Hematopoietic multipotent progenitor cell treated with erythropoietin and hydrocortisone succinate and interleukin-3 and kit ligand, for 15 days (in vitro differentiated cells): ENCODE results near the gene ENDOG.

ENCODE experiments used
- DNase-seq: peaks from one replicate; pipeline ENCODE4 v3.0.0-alpha.2; 2015; ENCODE audit warnings: low spot score

ENDOG gene

GRCh38 chr9:128800061-128800460 is 18.2 kb upstream of the ENDOG start:
- no peak for DNase-seq

GRCh38 chr9:128802482-128802881 is 15.8 kb upstream of the ENDOG start:
- DNase-seq: no peak

GRCh38 chr9:128805661-128806060 is 12.6 kb upstream of the ENDOG start:
- DNase-seq: no peak

GRCh38 chr9:128807827-128808226 is 10.5 kb upstream of the ENDOG start:
- DNase-seq: no peak

- DNase-seq: no peak
Measured at GRCh38 chr9:128808543-128808942, 9.8 kb upstream of the ENDOG start.

GRCh38 chr9:128809036-128809599 is 9.2 kb upstream of the ENDOG start:
- DNase-seq: no peak

- DNase-seq: no peak
Measured at GRCh38 chr9:128809831-128810230, 8.5 kb upstream of the ENDOG start.

GRCh38 chr9:128810873-128811272 is 7.4 kb upstream of the ENDOG start:
- no peak for DNase-seq

- DNase-seq: no peak
Measured at GRCh38 chr9:128818839-128819715, 777 bp downstream of the ENDOG start.

- DNase-seq: no peak
Measured at GRCh38 chr9:128819716-128820664, 1.7 kb downstream of the ENDOG start.

GRCh38 chr9:128820665-128821583 is 2.6 kb downstream of the ENDOG start:
- no peak for DNase-seq

GRCh38 chr9:128821584-128822406 is 3.5 kb downstream of the ENDOG start:
- no peak for DNase-seq

- DNase-seq: no peak
Measured at GRCh38 chr9:128822407-128823042, 4.2 kb downstream of the ENDOG start.

GRCh38 chr9:128823362-128823902 is 5.1 kb downstream of the ENDOG start:
- no peak for DNase-seq

- no peak for DNase-seq
Measured at GRCh38 chr9:128823903-128824406, 5.7 kb downstream of the ENDOG start.

GRCh38 chr9:128824911-128825310 is 6.6 kb downstream of the ENDOG start:
- DNase-seq: no peak

GRCh38 chr9:128825923-128826700 is 7.8 kb downstream of the ENDOG start:
- no peak for DNase-seq

- no peak for DNase-seq
Measured at GRCh38 chr9:128828267-128828666, 10.0 kb downstream of the ENDOG start.
